Astrocyte (in vitro differentiated cells and primary cell): Measurements from ENCODE around the gene THEM5. TPM values are rescaled to one million over a fixed set of nuclear protein-coding genes. Genes with fewer than 3 reads are reported as not detected.
A peak's percentile ranks its signal among the peaks of the same experiment; 100 is the strongest.

Experiments
- DNase-seq: peaks from one replicate; pipeline ENCODE4 v3.0.0-alpha.2; 2010; ENCODE audit warnings: low read depth
- FAIRE-seq: peaks from 2 replicates; lab custom pipeline; 2011; peaks lifted over from hg19 to GRCh38; lab: Jason Lieb, UNC
- H2AFZ ChIP-seq: 2 replicates; pipeline ENCODE4 v1.6.0; 2012; ENCODE audit warnings: low read depth, low read length, inconsistent platforms
- H3K27ac ChIP-seq: 2 replicates; pipeline ENCODE4 v1.5.1; 2011; ENCODE audit warnings: low read depth, low read length, inconsistent platforms
- H3K27me3 ChIP-seq: 2 replicates; pipeline ENCODE4 v1.6.0; 2011; ENCODE audit warnings: low read length, inconsistent platforms; ENCODE audit not compliant: insufficient read depth
- H3K36me3 ChIP-seq: 2 replicates; pipeline ENCODE4 v1.5.1; 2011; ENCODE audit warnings: low read length, inconsistent platforms; ENCODE audit not compliant: insufficient read depth
- H3K4me1 ChIP-seq: 2 replicates; pipeline ENCODE4 v1.5.1; 2011; ENCODE audit warnings: low read length, inconsistent platforms; ENCODE audit not compliant: insufficient read depth
- H3K4me2 ChIP-seq: 2 replicates; pipeline ENCODE4 v1.6.0; 2012; ENCODE audit warnings: low read length, inconsistent platforms
- H3K4me3 ChIP-seq: 2 replicates; pipeline ENCODE4 v1.5.1; 2011; ENCODE audit warnings: low read depth, mild to moderate bottlenecking, low read length, inconsistent platforms; ENCODE audit not compliant: insufficient read depth
- H3K79me2 ChIP-seq: 2 replicates; pipeline ENCODE4 v1.6.0; 2012; ENCODE audit warnings: mild to moderate bottlenecking, low read length, inconsistent platforms; ENCODE audit not compliant: insufficient read depth
- H3K9ac ChIP-seq: 2 replicates; pipeline ENCODE4 v1.6.0; 2012; ENCODE audit warnings: mild to moderate bottlenecking, low read length, inconsistent platforms
- H3K9me3 ChIP-seq: 2 replicates; pipeline ENCODE4 v1.5.1; 2012; ENCODE audit warnings: low read depth, mild to moderate bottlenecking, low read length, inconsistent platforms; ENCODE audit not compliant: insufficient read depth
- H4K20me1 ChIP-seq: 2 replicates; pipeline ENCODE4 v1.6.0; 2012; ENCODE audit warnings: low read length, inconsistent platforms; ENCODE audit not compliant: insufficient read depth
- H3K27ac Mint-ChIP-seq: one replicate; pipeline ENCODE4 v1.8.0; 2021; ENCODE audit warnings: mild to moderate bottlenecking, mixed read lengths; ENCODE audit not compliant: unreplicated experiment
- H3K27me3 Mint-ChIP-seq: one replicate; pipeline ENCODE4 v1.8.0; 2021; ENCODE audit warnings: low read depth, mixed read lengths; ENCODE audit not compliant: unreplicated experiment
- H3K36me3 Mint-ChIP-seq: one replicate; pipeline ENCODE4 v1.8.0; 2021; ENCODE audit warnings: low read depth, mixed read lengths; ENCODE audit not compliant: unreplicated experiment
- H3K4me1 Mint-ChIP-seq: one replicate; pipeline ENCODE4 v1.8.0; 2021; ENCODE audit warnings: low read depth, mixed read lengths; ENCODE audit not compliant: unreplicated experiment
- H3K4me3 Mint-ChIP-seq: one replicate; pipeline ENCODE4 v1.8.0; 2021; ENCODE audit warnings: mild to moderate bottlenecking, moderate library complexity, mixed read lengths; ENCODE audit not compliant: unreplicated experiment
- H3K9me3 Mint-ChIP-seq: one replicate; pipeline ENCODE4 v1.8.0; 2021; ENCODE audit warnings: mild to moderate bottlenecking, mixed read lengths; ENCODE audit not compliant: unreplicated experiment
- CTCF ChIP-seq: IDR thresholded peaks from 2 replicates; pipeline ENCODE4 v1.5.1; 2011; ENCODE audit warnings: low read depth, mild to moderate bottlenecking, inconsistent platforms, low read length, moderate library complexity; ENCODE audit not compliant: insufficient read depth
- EZH2 ChIP-seq: IDR thresholded peaks from 2 replicates; pipeline ENCODE4 v1.6.1; 2012; ENCODE audit warnings: mild to moderate bottlenecking, low read length, inconsistent platforms; ENCODE audit not compliant: insufficient read depth
- total RNA-seq: library from RNA; stranded (reverse); gene quantifications from 2 replicates; pipeline ENCODE4 v1.2.1, GENCODE V29; 2021

THEM5 gene
- total RNA-seq, 1 donor from 2014 or later = not detected

GRCh38 chr1:151898519-151898991 is 45.0 kb upstream of the THEM5 start:
- no peak overlapping the region for H2AFZ ChIP-seq
- no peak for FAIRE-seq
- TF ChIP-seq CTCF = no peak
- no peak for TF ChIP-seq EZH2
- no peaks in the 10 kb centered on the region for H3K27me3 Mint-ChIP-seq
- no peak for DNase-seq
- H3K27ac ChIP-seq = no peak overlapping the region
- no peaks in the 10 kb centered on the region for H3K9me3 ChIP-seq
- H3K27me3 ChIP-seq = no peaks in the 10 kb centered on the region
- no peak overlapping the region for H3K4me3 ChIP-seq
- H3K27ac Mint-ChIP-seq = no peak overlapping the region
- peaks cover 2% of the 10 kb centered on the region for H3K36me3 ChIP-seq
- no peaks in the 10 kb centered on the region for H3K4me1 ChIP-seq
- H3K9ac ChIP-seq = no peak overlapping the region
- peaks cover 10% of the 10 kb centered on the region for H4K20me1 ChIP-seq
- no peak overlapping the region for H3K4me2 ChIP-seq
- no peak overlapping the region for H3K4me3 Mint-ChIP-seq
- peaks cover 6% of the 10 kb centered on the region for H3K4me1 Mint-ChIP-seq
- H3K9me3 Mint-ChIP-seq = peaks cover 25% of the 10 kb centered on the region
- H3K79me2 ChIP-seq = peaks cover 8% of the 10 kb centered on the region
- H3K36me3 Mint-ChIP-seq = peaks cover 27% of the 10 kb centered on the region

- H3K9me3 ChIP-seq = no peaks in the 10 kb centered on the region
- H3K4me1 ChIP-seq = no peaks in the 10 kb centered on the region
- H3K36me3 ChIP-seq = peaks cover 2% of the 10 kb centered on the region
- no peak overlapping the region for H2AFZ ChIP-seq
- Mint-ChIP-seq H3K4me1 (peaks cover 10% of the 10 kb centered on the region), H3K9me3 (peaks cover 25% of the 10 kb centered on the region), H3K36me3 (peaks cover 31% of the 10 kb centered on the region), H3K4me3 (no peak overlapping the region), H3K27me3 (no peaks in the 10 kb centered on the region), H3K27ac (no peak overlapping the region)
- no peak overlapping the region for H3K27ac ChIP-seq
- H3K4me3 ChIP-seq = no peak overlapping the region
- peaks cover 7% of the 10 kb centered on the region for H3K79me2 ChIP-seq
- no peak overlapping the region for H3K4me2 ChIP-seq
- TF ChIP-seq EZH2 (no peak), CTCF (no peak)
- DNase-seq = no peak
- no peaks in the 10 kb centered on the region for H3K27me3 ChIP-seq
- FAIRE-seq = no peak
- no peak overlapping the region for H3K9ac ChIP-seq
- H4K20me1 ChIP-seq = peaks cover 10% of the 10 kb centered on the region
These were observed 44.5 kb upstream of the THEM5 start for GRCh38 chr1:151897991-151898431.

GRCh38 chr1:151893176-151893924 is 39.8 kb upstream of the THEM5 start:
- Histone ChIP-seq H4K20me1 (peaks cover 6% of the 10 kb centered on the region), H3K4me1 (peaks cover 5% of the 10 kb centered on the region), H3K36me3 (peaks cover 2% of the 10 kb centered on the region), H3K79me2 (peaks cover under 1% of the 10 kb centered on the region), H3K27me3 (no peaks in the 10 kb centered on the region), H3K9me3 (no peaks in the 10 kb centered on the region), H3K4me3 (no peak overlapping the region), H2AFZ (no peak overlapping the region), H3K4me2 (no peak overlapping the region), H3K27ac (no peak overlapping the region), H3K9ac (no peak overlapping the region)
- TF ChIP-seq CTCF (no peak), EZH2 (no peak)
- H3K4me3 Mint-ChIP-seq = no peak overlapping the region
- no peaks in the 10 kb centered on the region for H3K27me3 Mint-ChIP-seq
- H3K9me3 Mint-ChIP-seq = no peaks in the 10 kb centered on the region
- no peak for DNase-seq
- no peak for FAIRE-seq
- H3K36me3 Mint-ChIP-seq = peaks cover 27% of the 10 kb centered on the region
- peaks cover 8% of the 10 kb centered on the region for H3K4me1 Mint-ChIP-seq
- peak overlapping the region; percentile 7 for H3K27ac Mint-ChIP-seq
